GM12878 (cell line): ENCODE results near the gene FARSB.

Experiments
- CHD2 ChIP-seq: IDR thresholded peaks from 2 replicates; pipeline ENCODE4 v1.6.1; 2011; ENCODE audit warnings: low read depth, low read length, improper control_type of control experiment, borderline replicate concordance
- CREM ChIP-seq: IDR thresholded peaks from 2 replicates; pipeline ENCODE4 v1.6.1; 2014; ENCODE audit warnings: antibody characterized with exemption, low read depth
- ESRRA ChIP-seq: IDR thresholded peaks from 2 replicates; pipeline ENCODE4 v1.6.1; 2012; ENCODE audit warnings: mild to moderate bottlenecking, low read length, improper control_type of control experiment
- EZH2 ChIP-seq: IDR thresholded peaks from 2 replicates; pipeline ENCODE4 v1.6.1; 2012; ENCODE audit warnings: low read depth, mild to moderate bottlenecking, control low read depth, inconsistent platforms, low read length, borderline replicate concordance; ENCODE audit not compliant: control insufficient read depth
- PAX5 ChIP-seq: IDR thresholded peaks from 2 replicates; pipeline ENCODE4 v1.6.1; 2011; ENCODE audit warnings: low read depth, low read length, borderline replicate concordance
- RCOR1 ChIP-seq: conservative IDR thresholded peaks from 2 replicates; pipeline ENCODE4 v1.6.1; 2012; ENCODE audit warnings: low read depth, low read length, improper control_type of control experiment
- ZNF24 ChIP-seq: fragments of 450-650 bp; IDR thresholded peaks from 2 replicates; pipeline ENCODE4 v1.6.1; 2017; ENCODE audit warnings: antibody characterized with exemption, mild to moderate bottlenecking
- TF ChIP-seq, protein P1 (sequence below): fragments of 450-650 bp; IDR thresholded peaks from 2 replicates; pipeline ENCODE4 v1.6.1; 2016; ENCODE audit warnings: mild to moderate bottlenecking, moderate library complexity, borderline replicate concordance
- TF ChIP-seq, protein P2 (sequence below): IDR thresholded peaks from 2 replicates; pipeline ENCODE4 v1.6.1; 2012; ENCODE audit warnings: low read length, inconsistent platforms
- TF ChIP-seq, protein P3 (sequence below): IDR thresholded peaks from 2 replicates; pipeline ENCODE4 v1.6.1; 2011; ENCODE audit warnings: low read depth, low read length, improper control_type of control experiment, borderline replicate concordance
- TF ChIP-seq, protein P4 (sequence below), 3 experiments: IDR thresholded peaks in 2 of 3; conservative IDR thresholded peaks in 1 of 3; 2 replicates each; pipeline ENCODE4 v1.5.1; 2011; ENCODE audit warnings: low read depth in 3 of 3, low read length in 3 of 3, mild to moderate bottlenecking in 3 of 3, control low read depth in 2 of 3, moderate library complexity in 2 of 3, inconsistent platforms in 1 of 3, mixed read lengths in 1 of 3; ENCODE audit not compliant: control insufficient read depth in 2 of 3, insufficient read depth in 1 of 3; ENCODE audit errors: extremely low read depth in 1 of 3
- TF ChIP-seq, protein P5 (sequence below): IDR thresholded peaks from 2 replicates; pipeline ENCODE4 v1.6.1; 2012; ENCODE audit warnings: low read depth, low read length, improper control_type of control experiment
- TF ChIP-seq, protein P6 (sequence below): IDR thresholded peaks from 2 replicates; pipeline ENCODE4 v1.6.1; 2012; ENCODE audit warnings: mild to moderate bottlenecking, low read depth, low read length

DNA sequence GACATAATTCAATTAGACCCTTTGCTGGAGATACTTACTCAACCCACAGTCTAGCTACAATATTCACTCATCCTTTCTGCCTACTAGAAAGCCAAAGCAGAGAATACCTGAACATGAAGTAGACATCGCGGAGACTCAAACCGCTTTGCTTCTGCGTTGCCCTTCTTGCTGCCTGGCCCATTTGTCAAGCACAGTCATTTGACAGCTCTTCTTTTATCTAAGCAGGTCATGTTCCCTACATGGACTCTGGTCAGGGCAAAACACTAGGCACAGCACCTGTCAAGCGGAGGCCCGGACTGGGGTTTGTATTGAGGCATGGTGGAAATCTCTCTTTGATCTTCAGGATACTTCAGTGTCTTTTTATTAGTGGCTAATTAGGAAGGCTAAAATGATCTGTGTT, 89.7 kb downstream of the FARSB start:
- no peak for TF ChIP-seq ZNF24
- no peak for TF ChIP-seq RCOR1
- TF ChIP-seq, protein P1, sequence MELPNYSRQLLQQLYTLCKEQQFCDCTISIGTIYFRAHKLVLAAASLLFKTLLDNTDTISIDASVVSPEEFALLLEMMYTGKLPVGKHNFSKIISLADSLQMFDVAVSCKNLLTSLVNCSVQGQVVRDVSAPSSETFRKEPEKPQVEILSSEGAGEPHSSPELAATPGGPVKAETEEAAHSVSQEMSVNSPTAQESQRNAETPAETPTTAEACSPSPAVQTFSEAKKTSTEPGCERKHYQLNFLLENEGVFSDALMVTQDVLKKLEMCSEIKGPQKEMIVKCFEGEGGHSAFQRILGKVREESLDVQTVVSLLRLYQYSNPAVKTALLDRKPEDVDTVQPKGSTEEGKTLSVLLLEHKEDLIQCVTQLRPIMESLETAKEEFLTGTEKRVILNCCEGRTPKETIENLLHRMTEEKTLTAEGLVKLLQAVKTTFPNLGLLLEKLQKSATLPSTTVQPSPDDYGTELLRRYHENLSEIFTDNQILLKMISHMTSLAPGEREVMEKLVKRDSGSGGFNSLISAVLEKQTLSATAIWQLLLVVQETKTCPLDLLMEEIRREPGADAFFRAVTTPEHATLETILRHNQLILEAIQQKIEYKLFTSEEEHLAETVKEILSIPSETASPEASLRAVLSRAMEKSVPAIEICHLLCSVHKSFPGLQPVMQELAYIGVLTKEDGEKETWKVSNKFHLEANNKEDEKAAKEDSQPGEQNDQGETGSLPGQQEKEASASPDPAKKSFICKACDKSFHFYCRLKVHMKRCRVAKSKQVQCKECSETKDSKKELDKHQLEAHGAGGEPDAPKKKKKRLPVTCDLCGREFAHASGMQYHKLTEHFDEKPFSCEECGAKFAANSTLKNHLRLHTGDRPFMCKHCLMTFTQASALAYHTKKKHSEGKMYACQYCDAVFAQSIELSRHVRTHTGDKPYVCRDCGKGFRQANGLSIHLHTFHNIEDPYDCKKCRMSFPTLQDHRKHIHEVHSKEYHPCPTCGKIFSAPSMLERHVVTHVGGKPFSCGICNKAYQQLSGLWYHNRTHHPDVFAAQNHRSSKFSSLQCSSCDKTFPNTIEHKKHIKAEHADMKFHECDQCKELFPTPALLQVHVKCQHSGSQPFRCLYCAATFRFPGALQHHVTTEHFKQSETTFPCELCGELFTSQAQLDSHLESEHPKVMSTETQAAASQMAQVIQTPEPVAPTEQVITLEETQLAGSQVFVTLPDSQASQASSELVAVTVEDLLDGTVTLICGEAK: no peak
- no peak for TF ChIP-seq EZH2
- TF ChIP-seq, protein P2, sequence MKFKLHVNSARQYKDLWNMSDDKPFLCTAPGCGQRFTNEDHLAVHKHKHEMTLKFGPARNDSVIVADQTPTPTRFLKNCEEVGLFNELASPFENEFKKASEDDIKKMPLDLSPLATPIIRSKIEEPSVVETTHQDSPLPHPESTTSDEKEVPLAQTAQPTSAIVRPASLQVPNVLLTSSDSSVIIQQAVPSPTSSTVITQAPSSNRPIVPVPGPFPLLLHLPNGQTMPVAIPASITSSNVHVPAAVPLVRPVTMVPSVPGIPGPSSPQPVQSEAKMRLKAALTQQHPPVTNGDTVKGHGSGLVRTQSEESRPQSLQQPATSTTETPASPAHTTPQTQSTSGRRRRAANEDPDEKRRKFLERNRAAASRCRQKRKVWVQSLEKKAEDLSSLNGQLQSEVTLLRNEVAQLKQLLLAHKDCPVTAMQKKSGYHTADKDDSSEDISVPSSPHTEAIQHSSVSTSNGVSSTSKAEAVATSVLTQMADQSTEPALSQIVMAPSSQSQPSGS: no peak
- TF ChIP-seq, protein P3, sequence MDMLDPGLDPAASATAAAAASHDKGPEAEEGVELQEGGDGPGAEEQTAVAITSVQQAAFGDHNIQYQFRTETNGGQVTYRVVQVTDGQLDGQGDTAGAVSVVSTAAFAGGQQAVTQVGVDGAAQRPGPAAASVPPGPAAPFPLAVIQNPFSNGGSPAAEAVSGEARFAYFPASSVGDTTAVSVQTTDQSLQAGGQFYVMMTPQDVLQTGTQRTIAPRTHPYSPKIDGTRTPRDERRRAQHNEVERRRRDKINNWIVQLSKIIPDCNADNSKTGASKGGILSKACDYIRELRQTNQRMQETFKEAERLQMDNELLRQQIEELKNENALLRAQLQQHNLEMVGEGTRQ: no peak
- TF ChIP-seq, protein P4, sequence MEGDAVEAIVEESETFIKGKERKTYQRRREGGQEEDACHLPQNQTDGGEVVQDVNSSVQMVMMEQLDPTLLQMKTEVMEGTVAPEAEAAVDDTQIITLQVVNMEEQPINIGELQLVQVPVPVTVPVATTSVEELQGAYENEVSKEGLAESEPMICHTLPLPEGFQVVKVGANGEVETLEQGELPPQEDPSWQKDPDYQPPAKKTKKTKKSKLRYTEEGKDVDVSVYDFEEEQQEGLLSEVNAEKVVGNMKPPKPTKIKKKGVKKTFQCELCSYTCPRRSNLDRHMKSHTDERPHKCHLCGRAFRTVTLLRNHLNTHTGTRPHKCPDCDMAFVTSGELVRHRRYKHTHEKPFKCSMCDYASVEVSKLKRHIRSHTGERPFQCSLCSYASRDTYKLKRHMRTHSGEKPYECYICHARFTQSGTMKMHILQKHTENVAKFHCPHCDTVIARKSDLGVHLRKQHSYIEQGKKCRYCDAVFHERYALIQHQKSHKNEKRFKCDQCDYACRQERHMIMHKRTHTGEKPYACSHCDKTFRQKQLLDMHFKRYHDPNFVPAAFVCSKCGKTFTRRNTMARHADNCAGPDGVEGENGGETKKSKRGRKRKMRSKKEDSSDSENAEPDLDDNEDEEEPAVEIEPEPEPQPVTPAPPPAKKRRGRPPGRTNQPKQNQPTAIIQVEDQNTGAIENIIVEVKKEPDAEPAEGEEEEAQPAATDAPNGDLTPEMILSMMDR (IDR thresholded peaks at IDR 0.05 in 2 of 3, conservative IDR thresholded peaks at IDR 0.05 in 1 of 3; ENCODE audit: control insufficient read depth in 2 of 3, extremely low read depth in 1 of 3, insufficient read depth in 1 of 3, low read depth in 3 of 3, low read length in 3 of 3): no peak
- TF ChIP-seq CHD2: no peak
- TF ChIP-seq, protein P5, sequence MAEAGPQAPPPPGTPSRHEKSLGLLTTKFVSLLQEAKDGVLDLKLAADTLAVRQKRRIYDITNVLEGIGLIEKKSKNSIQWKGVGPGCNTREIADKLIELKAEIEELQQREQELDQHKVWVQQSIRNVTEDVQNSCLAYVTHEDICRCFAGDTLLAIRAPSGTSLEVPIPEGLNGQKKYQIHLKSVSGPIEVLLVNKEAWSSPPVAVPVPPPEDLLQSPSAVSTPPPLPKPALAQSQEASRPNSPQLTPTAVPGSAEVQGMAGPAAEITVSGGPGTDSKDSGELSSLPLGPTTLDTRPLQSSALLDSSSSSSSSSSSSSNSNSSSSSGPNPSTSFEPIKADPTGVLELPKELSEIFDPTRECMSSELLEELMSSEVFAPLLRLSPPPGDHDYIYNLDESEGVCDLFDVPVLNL: no peak
- TF ChIP-seq PAX5: no peak
- TF ChIP-seq CREM: no peak
- TF ChIP-seq ESRRA: no peak
- TF ChIP-seq, protein P6, sequence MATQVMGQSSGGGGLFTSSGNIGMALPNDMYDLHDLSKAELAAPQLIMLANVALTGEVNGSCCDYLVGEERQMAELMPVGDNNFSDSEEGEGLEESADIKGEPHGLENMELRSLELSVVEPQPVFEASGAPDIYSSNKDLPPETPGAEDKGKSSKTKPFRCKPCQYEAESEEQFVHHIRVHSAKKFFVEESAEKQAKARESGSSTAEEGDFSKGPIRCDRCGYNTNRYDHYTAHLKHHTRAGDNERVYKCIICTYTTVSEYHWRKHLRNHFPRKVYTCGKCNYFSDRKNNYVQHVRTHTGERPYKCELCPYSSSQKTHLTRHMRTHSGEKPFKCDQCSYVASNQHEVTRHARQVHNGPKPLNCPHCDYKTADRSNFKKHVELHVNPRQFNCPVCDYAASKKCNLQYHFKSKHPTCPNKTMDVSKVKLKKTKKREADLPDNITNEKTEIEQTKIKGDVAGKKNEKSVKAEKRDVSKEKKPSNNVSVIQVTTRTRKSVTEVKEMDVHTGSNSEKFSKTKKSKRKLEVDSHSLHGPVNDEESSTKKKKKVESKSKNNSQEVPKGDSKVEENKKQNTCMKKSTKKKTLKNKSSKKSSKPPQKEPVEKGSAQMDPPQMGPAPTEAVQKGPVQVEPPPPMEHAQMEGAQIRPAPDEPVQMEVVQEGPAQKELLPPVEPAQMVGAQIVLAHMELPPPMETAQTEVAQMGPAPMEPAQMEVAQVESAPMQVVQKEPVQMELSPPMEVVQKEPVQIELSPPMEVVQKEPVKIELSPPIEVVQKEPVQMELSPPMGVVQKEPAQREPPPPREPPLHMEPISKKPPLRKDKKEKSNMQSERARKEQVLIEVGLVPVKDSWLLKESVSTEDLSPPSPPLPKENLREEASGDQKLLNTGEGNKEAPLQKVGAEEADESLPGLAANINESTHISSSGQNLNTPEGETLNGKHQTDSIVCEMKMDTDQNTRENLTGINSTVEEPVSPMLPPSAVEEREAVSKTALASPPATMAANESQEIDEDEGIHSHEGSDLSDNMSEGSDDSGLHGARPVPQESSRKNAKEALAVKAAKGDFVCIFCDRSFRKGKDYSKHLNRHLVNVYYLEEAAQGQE: no peak
